IPS-NIHi7 (cell line): Measurements from ENCODE around the gene OTULIN.

Experiments used
- DNase-seq: peaks from one replicate; pipeline ENCODE4 v3.0.0; 2012; ENCODE audit warnings: mixed read lengths; ENCODE audit errors: extremely low spot score

Gene OTULIN

GRCh38 chr5:14696851-14697250, 32.3 kb downstream of the OTULIN start:
- no peak for DNase-seq

- DNase-seq = no peak
Measured at GRCh38 chr5:14698495-14698894, 34.0 kb downstream of the OTULIN start.

- no peak for DNase-seq
Measured at GRCh38 chr5:14699159-14699558, 34.6 kb downstream of the OTULIN start.

- DNase-seq = no peak
Measured at GRCh38 chr5:14699807-14700400, 35.4 kb downstream of the OTULIN start.

GRCh38 chr5:14700478-14701436, 36.2 kb downstream of the OTULIN start:
- no peak for DNase-seq

GRCh38 chr5:14701556-14701955, 37.0 kb downstream of the OTULIN start:
- DNase-seq = no peak

- DNase-seq = no peak
Measured at GRCh38 chr5:14702238-14702839, 37.8 kb downstream of the OTULIN start.

GRCh38 chr5:14705556-14705955, 41.0 kb downstream of the OTULIN start:
- no peak for DNase-seq

GRCh38 chr5:14706615-14707021, 42.1 kb downstream of the OTULIN start:
- no peak for DNase-seq

GRCh38 chr5:14707811-14708390, 43.4 kb downstream of the OTULIN start:
- DNase-seq = no peak

- no peak for DNase-seq
Measured at GRCh38 chr5:14708551-14708950, 44.0 kb downstream of the OTULIN start.

- DNase-seq = no peak
Measured at GRCh38 chr5:14710313-14710994, 45.9 kb downstream of the OTULIN start.

GRCh38 chr5:14712131-14712530, 47.6 kb downstream of the OTULIN start:
- no peak for DNase-seq

- DNase-seq = no peak
Measured at GRCh38 chr5:14712666-14713065, 48.1 kb downstream of the OTULIN start.

- no peak for DNase-seq
Measured at GRCh38 chr5:14713476-14714390, 49.2 kb downstream of the OTULIN start.

GRCh38 chr5:14714706-14715105, 50.2 kb downstream of the OTULIN start:
- DNase-seq = no peak

- DNase-seq = no peak
Measured at GRCh38 chr5:14715481-14715880, 51.0 kb downstream of the OTULIN start.

- DNase-seq = no peak
Measured at GRCh38 chr5:14716755-14717752, 52.5 kb downstream of the OTULIN start.

GRCh38 chr5:14718778-14719177, 54.3 kb downstream of the OTULIN start:
- DNase-seq = no peak
